Right forelimb (tissue), 1 donor: ENCODE results near the gene SCG2.

Source experiments
- DNase-seq: peaks from one replicate; pipeline ENCODE4 v3.0.0-alpha.2; 2018

Gene SCG2

DNA sequence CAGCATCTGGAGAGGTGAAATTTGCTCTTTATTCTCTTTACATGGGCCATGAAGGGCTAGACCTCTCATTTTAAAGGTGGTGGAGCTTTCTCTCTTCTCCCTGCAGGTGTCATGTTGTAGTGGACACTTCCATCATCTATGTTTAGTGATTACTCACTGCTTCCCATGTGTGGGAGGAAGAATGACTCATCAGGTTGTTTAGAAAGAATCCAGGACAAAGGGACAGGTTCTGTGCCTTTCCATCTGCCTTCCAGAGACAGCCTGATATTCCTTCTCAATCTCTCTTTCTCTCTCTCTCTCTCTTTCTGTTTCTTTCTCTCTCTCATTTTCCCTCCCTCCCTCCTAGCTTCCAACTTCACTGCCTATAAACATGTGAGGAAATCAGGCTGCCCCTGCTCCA lies 38.7 kb downstream of the SCG2 start:
- DNase-seq, result no peak

DNA sequence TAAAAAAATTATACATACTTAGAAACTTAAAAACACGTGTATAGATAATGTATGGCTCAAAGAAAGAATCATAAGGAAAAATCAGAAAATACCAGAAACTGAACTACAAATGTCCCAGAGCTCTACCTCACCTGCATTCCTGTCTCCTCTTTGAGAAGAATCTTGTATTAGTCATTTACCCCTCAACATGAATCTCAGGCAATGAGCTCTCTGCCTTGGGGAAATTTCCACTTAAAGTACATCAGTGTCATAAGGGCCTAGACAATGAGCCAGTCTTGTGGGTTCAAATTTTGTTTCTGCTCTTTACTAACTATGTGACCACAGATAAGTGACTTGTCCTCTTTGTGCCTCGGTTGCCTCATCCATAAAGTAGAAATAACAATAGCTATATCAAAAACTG lies 40.1 kb downstream of the SCG2 start:
- DNase-seq, result no peak

DNA sequence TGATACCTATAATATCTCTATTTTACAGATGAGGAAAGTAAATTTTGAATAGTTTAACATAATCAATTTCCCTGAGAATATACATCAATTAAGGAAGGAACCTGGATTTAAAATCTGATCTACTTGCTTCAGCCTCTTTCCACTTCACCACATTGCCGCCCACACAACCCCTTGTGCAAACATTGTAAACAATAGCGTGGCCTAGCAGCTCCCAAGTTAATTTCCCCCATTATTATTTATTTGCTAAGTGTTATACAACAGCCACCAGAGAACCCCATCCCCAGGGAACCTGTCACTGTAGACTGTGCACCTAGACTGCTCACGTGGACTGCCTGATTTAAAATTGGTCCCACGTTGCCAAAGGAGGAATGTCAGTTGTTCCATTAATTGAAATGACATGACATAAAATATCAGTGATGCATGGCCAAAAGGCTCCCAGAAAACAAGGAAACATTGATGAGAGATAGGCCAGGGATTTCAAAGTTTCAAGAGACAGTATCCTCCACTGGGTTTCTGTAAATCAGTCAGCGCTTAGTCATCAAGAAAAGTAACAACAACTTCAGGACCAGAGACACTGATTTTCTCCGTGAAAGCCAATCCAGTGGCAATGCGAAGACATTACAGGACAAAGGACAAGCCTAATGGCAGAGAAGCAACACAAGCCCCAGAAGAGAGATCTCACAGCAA lies 41.3 kb downstream of the SCG2 start:
- DNase-seq, result no peak

GRCh38 chr2:223558970-223559369 lies 43.2 kb downstream of the SCG2 start:
- DNase-seq, result no peak

DNA sequence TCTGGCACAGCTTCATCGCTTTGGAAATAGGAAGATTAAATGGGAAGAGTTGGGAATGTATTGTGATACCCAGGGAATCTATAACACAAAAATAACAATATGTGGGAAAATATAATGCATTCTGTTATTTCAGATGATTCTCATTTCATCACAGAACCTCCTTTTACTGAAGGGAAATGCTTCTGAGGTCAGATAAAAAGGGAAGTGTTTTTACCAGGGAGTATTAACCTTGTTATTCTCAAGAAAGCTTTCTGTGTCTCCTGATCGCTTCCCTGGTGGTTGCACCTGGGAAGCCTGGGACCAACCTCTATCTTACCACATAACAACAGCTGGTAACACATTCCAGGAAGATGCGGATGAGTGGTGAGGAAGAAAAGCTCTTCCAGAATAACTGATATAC lies 47.2 kb downstream of the SCG2 start:
- DNase-seq, result no peak

DNA sequence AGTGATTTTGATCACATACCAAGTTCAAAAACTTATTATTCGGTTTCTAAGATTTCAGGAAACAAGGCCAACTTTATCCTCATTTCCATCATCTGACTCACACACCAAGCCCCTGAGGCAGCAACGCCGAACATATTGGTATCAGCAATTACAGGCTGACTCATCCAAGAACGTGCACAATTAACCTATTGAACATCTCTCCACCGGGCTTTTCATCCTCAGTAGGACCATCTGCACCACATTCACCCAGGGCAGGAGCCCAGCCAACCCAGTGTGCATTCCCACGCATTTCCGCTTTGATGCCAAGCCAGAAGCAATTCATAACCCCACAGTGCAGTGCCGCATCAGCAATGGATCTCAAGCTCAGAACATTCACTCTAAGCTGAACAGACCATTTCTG lies 52.9 kb downstream of the SCG2 start:
- DNase-seq, result no peak

GRCh38 chr2:223548194-223548593 lies 54.0 kb downstream of the SCG2 start:
- no peak for DNase-seq
